HG03442 (cell line): Measurements from ENCODE around the gene AMPD3.

Source experiments
- ATAC-seq: cut with Tn5 transposase; IDR thresholded peaks from one replicate; pipeline ENCODE4 v1.9.1; 2021; ENCODE audit warnings: mild to moderate bottlenecking, moderate library complexity; ENCODE audit not compliant: unreplicated experiment

AMPD3 gene

DNA sequence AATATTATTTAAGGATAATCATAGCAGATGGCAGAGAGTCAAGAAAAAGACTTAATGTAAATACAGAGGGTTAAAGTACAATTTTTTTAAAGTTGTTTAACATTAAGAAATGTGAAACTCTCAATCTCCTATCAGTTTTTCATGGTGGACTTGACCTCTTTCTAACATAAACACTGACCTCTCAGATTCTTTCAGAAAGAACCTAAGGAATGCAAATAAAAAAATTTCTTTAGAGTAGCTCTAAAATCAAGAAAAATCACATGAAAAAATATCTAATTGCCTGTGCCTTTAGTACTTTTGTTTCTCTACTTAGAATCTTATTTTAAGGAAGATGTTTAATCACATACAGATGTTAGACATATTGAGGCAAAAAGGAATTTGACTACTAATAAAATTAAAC is 73.1 kb downstream of the AMPD3 start:
- ATAC-seq: no peak

- no peak for ATAC-seq
Observed at GRCh38 chr11:10529279-10529678, 74.2 kb downstream of the AMPD3 start.

DNA sequence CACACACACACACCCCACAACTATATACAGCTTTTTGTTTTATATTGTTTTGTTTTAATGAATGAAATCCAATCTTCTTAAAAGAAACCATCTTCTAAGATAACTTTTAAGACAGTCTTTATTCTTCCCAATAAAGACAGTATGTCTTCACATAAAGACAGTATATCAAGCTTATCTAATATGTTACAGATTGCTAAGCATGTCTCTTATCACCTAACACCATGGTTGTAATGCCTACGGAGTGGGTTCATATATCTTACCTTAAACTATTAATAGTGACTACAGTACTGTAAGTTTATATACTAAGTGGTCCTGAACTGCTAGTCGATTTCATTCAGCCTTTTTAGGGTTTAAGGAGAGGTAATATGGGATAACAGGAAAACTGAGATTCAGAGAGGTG is 77.5 kb downstream of the AMPD3 start:
- no peak for ATAC-seq

DNA sequence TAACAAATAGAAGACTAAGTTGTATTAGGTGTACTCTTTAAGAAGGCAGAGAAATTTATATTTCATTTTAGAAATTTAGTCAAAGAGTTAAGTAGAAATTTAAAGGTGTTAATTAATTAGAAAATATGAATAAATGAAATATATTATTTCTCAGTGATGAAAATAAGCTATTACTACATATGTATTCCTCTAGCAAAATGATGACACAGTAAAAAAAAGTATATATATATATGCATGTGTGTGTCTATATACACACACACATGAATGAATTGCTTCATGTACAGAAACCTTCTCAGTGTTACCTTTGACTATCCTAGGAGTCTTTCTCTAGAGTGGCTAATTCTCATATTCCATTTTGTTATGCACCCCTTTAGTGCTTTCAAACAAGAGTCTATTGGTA is 78.3 kb downstream of the AMPD3 start:
- no peak for ATAC-seq

DNA sequence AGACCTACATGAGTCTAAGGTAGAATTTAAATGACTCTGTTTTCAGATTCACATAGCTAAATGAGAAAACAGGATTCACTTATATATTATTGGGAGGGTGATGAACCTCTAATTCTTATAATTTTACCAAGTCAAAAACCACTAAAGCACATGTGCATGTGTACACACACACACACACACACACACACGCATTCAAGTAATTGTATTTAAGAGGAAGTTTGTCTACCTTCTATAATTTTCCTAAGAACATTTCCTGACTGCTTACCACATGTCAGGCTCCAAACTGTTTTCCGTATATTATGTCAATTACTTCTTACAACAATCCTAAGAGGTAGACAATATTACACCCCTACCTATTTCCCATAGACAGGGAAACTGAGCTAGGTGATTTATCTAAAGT is 79.3 kb downstream of the AMPD3 start:
- no peak for ATAC-seq

- no peak for ATAC-seq
Observed at GRCh38 chr11:10537600-10537999, 82.5 kb downstream of the AMPD3 start.

DNA sequence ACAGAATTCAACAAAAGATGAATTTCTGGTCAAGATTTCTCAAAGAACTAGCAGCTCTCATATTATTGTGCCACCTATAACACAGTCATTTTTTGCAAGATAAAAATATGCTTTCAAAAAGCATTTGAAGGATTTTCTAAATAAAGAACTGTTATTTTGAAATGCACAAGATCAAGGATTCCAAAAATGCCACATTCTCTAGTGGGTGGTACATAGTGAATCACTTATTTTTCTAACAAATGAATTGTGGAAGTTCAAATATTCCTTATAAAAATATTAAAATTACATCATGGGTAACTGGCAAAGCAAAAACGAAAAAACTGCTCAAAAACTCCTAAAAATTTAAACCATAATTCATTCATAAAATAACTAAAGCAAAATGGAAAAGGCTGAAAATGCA is 83.9 kb downstream of the AMPD3 start:
- no peak for ATAC-seq

- ATAC-seq: no peak
Observed at GRCh38 chr11:10539339-10539738, 84.3 kb downstream of the AMPD3 start.

GRCh38 chr11:10540546-10540914 is 85.5 kb downstream of the AMPD3 start:
- ATAC-seq: peak; percentile 16

GRCh38 chr11:10540915-10541560 is 86.0 kb downstream of the AMPD3 start, which contains the start of gene RNF141:
Gene RNF141 (minus strand): TSS chr11:10541187. CDS start chr11:10534158, 7,029 bp downstream.
- peak; percentile 93 for ATAC-seq

DNA sequence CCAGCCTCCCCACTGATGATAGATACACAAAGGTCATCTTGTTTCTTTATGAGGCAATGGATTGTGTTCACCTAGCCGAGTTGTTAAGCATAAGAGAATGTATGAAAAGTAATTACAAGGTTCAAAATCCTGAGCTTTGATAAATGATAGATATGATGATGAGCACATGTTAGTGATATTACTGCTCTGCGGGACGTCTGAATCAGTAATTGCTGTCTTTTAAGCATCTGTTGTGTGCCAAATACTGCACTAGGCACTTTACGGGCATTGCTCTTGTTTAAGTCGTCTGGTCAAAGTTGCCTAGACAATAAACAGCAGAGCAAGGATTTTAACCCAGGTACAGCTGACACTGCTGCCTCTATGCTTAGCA is 86.5 kb downstream of the AMPD3 start:
- no peak for ATAC-seq

- ATAC-seq: no peak
Observed at GRCh38 chr11:10542776-10543175, 87.7 kb downstream of the AMPD3 start.

GRCh38 chr11:10543782-10544181 is 88.7 kb downstream of the AMPD3 start:
- no peak for ATAC-seq

- no peak for ATAC-seq
Observed at GRCh38 chr11:10544491-10545465, 89.7 kb downstream of the AMPD3 start.

DNA sequence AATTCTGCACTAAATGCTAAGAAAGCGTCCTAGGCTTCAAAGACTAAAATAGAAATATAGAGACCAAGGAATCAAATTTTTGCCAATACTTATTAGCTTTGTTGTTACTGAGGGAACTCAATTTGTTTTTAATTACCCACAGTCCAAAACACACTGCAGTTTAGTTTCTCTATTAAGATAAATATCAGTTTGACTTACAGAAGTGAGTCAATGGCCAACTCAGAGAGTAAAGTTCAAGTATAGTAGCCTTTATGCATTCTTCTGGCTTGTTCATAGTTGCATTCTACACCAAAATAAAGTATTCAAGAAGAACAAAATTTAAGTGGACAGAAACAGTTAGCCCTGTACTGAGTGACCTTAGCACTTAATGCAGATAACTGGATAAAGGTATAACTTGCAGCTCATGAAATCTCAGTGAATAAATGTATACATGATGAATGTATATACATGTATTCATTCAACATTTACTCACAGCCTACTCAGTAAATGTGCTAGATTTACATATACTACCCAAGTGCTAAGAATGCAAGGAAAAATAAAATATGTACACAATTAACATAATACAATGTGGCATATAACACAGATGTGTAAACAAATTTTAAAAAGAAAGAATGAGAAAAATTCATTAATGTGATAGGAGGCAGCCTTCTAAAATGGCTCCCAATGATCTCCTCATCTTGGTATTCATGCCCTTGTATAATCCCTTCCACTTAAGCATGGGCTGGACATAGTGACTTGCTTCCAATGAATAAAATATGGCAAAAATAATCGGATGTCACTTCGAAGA is 95.6 kb downstream of the AMPD3 start:
- no peak for ATAC-seq

DNA sequence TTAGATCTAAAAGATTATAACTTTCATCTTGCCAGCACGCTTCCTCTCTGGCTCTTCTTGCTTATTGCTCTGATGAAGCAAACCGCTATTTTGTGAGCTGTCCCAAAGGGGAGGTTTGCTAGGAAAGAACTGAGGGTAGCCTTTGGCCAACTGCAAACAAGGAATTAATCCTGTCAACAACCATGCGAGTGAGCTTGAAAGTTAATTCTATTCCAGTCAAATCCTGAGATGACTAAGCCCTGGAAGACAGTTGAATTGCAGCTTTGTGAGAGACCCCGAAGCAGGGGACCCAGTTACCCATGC is 96.2 kb downstream of the AMPD3 start:
- no peak for ATAC-seq

DNA sequence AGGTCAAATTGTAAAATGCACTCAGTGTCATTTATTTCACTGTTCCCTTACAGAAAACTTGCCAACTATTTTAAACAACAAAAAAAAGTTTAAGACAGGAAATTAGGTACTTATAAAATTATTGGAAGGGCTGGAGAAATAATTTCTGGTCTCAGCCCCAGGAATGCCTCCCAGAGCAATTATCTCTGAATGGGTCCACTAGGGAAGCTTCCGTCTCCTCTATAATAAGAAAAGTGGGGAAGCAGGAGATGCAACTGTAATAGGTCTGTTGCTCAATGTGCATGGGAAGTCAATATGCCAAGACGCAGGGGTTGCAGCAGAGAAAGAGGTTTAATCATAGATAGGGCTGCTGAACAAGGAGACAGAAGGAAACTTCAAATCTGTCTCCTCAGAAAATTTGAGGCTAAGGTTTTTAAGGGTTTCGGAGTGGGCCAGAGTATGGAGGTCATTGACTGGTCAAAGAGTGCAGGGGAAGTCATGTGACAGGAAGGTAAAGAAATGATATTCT is 96.8 kb downstream of the AMPD3 start:
- no peak for ATAC-seq

- ATAC-seq: no peak
Observed at GRCh38 chr11:10556590-10556989, 101.5 kb downstream of the AMPD3 start.
